Activated CD4-positive, alpha-beta T cell treated with anti-CD3 and anti-CD28 coated beads, Interleukin-2, amount 50 U/mL, for 16 hours (primary cell): ENCODE data around the gene TEAD1.

Experiments used
- DNase-seq: peaks from one replicate; pipeline ENCODE4 v3.0.0-alpha.2; 2020

Gene TEAD1

GRCh38 chr11:12817681-12818332, 143.6 kb downstream of the TEAD1 start:
- DNase-seq = no peak

DNA sequence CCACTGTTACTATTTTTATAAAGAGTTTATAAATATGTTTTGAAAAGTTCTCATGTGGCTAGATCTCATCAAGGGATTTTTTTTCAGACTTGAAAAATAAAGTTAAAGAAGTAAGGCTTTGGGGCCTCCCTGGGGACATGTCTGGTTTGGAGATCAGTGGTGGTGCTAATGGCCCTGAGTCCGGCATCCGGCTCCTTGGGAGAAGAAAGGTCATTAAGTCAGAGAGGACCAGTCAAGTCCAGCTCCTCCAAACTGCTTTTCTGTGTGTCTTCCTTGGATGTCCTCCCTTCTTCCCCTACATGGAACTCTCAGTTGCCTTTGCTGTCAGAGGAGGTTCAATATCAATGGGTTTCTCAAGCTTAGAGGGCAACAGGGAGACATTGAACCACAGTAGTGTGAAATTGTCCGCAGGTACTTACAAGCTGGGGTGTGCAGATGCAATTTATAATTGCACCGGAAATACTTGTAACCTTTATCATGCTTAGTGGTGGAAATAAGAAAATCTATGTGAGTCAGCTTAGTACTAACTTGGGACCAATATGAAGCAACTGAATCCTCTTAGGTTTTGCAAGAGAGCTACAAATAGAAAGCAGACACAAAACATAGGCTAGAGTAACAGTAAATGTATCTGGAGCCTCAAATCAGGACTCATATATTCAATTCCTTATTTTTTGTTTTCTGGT, 144.3 kb downstream of the TEAD1 start:
- DNase-seq = no peak

DNA sequence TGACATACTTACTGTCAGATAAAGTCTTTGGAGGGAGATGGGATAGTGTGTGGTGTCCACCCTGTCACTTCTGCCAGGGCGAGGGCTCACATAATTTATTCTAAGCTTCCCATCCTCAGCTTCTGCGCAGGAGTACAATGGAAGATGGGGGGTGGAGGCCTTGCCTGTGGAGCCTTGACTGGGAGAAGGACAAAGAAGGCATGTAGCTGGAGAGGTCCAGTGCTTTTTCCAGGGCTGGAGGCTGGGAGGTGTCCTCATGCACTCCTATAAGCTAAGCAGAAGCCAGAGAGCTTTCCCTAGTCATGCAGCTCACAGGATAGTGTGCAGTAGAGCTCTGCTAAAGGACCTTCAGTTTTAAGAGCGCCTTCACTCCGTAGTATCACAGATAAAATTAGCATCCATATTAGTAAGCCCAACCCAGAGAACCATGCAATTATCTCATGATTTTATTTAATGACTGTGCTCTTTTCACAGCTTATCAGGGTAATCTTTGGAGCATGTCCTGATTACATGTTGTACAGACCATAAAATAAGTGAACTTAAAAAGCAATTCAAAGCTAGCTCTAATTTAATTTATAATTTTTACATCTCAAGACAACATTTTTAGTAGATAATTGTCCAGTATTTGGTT, 148.3 kb downstream of the TEAD1 start:
- DNase-seq = no peak

GRCh38 chr11:12824281-12825041, 150.2 kb downstream of the TEAD1 start:
- no peak for DNase-seq

- no peak for DNase-seq
Observed at GRCh38 chr11:12826441-12826840, 152.2 kb downstream of the TEAD1 start.

GRCh38 chr11:12827369-12827768, 153.1 kb downstream of the TEAD1 start:
- DNase-seq = no peak

GRCh38 chr11:12827929-12828812, 153.9 kb downstream of the TEAD1 start:
- DNase-seq = no peak

DNA sequence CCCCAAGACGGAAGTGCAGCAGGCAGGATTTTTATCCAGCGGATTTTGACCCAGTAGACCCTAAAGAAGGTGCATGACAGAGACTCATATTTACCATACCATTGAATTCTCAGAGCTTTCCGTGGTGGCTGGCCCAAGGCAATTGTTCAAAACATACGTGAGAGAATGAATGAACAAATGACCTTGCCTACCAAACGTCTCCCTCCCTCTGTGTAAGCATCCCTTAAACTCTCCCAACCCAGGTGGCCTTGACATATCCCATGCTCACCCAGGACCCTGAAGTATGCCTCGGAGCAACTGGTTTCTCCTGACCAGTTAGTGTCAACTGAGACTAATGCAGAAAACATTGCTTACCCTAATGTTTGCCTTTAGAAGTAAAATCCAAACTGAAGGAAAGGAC, 154.9 kb downstream of the TEAD1 start:
- DNase-seq = no peak

GRCh38 chr11:12829540-12830314, 155.5 kb downstream of the TEAD1 start:
- DNase-seq = no peak

DNA sequence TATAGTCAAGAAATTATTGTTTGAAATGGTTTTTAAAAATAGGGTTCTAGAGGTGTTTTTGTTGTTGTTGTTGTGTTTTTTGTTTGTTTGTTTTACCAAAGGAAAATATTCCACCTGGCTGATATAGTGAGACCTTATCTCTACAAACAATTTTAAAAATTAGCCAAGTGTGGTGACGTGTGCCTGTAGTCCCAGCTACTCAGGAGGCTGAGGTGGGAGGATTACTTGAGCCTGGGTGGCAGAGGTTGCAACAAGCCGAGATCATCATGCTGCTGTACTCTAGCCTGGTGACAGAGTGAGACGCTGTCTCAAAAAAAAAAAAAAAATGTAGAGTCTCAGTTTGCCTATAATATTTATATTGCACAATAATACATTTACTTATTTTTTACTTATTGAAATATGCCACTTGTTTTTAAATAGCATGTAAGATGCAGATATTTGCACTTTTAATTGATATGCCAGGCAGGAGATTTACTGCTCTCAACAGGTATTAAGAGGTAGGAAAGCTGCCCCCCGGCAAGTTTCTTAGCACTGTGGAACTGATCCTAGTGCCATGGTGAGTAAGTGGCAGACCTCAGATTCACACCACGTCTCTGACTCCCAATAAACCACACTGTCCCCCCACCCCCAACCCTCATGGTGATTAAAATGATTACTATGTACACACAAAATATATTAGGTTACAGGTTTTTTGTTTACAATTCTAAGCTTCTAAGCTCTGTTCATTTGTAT, 157.4 kb downstream of the TEAD1 start:
- no peak for DNase-seq

DNA sequence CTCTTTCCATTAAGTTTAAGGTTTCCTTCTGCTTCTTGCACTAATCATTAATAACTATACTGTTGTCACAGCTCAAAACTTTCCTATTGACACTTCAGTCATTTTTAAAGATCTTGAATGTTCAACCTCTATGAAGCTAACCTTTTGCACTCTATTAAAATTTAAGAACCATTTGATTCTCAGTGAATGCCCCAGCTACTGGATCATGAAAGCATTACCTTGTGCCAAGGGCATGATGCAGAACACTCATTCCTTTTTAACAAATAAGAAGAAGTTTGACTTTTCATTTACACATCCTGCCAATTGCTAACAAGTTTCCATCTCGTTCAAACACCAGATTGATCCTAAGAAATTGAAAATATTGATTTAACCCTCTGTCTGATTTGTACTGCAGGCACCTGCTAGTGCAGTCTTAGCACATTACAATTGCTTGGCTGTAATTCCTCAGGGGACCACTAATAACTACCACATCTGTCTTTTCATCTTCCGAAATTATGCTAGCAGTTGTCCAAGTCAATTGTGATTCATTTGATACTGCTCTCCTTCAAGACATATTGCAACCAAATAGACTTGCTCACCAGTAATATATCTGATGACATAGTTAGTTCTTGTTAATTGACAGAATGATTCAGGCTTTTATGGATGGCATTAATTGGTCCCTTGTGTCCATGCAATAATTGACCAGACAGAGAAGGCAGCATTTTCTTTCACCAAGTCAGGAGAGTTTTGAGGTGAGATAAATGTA, 158.4 kb downstream of the TEAD1 start:
- DNase-seq = no peak

DNA sequence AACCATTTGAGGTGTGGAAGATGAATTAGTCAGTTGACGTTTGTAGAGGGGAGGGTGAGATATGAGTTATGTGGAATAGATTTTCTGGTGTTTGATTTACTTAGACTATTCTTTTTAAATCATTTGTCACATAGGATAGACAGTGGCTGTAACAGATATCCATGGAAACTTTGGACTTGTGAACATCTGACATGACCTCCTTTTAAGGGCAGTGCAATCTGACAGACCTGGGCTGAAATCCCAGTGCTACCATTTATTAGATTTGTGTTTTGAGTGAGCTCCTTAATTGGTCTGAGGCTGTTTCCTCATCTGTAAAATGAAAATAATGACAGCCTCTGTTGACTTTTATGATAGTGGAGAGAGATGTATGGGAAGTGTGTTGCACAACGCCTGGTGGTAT, 159.9 kb downstream of the TEAD1 start:
- no peak for DNase-seq

DNA sequence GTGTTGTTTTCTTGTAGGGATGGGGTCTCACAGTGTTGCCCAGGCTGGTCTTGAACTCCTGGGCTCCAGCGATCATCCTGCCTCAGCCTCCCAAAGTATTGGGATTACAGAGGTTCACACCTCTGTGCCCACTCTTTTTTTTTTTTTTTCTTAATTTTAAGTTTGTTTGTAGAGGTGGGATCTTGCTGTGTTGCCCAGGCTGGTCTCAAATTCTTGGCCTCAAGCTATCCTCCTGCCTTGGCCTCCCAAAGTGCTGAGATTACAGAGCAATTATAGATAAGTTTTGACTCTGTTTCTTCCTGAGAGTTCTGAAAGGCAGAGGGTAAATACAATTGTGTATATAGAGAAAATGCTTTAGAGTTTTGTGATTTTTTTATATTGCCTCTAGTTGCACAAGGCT, 160.4 kb downstream of the TEAD1 start:
- DNase-seq = no peak

DNA sequence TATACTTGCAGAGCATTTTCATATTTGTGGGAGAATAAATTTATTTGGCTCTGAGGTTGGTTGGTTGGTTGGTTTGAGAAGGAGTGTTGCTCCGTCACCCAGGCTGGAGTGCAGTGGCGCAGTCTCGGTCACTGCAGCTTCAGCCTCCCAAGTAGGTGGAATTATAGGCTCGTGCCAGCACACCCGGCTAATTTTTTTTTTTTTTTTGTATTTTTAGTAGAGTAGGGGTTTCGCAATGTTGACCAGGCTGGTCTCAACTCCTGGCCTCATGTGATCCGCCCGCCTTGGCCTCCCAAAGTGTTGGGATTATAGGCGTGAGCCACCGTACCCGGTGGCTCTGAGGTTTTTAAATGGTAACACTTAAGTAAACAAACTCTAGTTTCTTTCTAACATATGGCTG, 161.1 kb downstream of the TEAD1 start:
- DNase-seq = no peak

GRCh38 chr11:12838463-12839123, 164.4 kb downstream of the TEAD1 start:
- no peak for DNase-seq

GRCh38 chr11:12840871-12841660, 166.8 kb downstream of the TEAD1 start:
- no peak for DNase-seq

DNA sequence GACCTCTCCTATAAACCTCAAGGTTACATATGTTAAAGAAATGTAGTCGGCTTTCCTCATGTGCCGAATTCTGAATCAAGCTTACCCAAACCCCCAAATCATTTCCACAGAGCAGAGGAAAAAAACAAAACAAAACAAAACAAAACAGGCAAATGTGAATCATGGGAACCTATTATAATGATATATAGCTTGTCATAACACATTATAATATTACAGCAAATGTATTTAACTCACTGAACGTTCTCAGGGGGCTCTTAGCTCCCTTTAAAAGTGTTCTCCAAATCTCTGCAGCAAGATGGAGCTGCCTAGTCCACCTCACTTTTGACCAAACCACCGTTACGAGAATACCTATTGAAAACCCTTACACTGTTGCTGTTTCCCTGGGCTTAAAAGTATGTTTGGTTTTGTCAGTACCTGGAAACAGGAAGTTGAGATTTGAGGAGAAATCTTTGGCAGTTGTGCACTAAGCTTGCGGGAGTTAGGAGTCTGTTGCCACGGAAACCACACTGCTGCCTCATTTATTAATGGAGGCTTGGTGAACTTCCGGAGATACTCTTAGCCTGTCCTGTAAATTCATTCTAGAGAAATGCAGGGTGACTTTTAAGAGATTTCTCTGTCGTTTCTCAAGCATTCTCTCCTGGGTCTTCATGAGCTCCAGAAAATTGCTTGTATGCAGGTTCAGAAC, 167.9 kb downstream of the TEAD1 start:
- peak; percentile 10 for DNase-seq

GRCh38 chr11:12842933-12843636, 168.9 kb downstream of the TEAD1 start:
- no peak for DNase-seq
